ENCODE results near the gene SSTR1.

- no peak for TF ChIP-seq POLR2AphosphoS5 (IDR thresholded peaks at IDR 0.05)
- no peak for TF ChIP-seq EP300 (IDR thresholded peaks at IDR 0.05)
- no peak for TF ChIP-seq CTCF (IDR thresholded peaks at IDR 0.05)
Observed at GRCh38 chr14:38207377-38207735, 348 bp upstream of the SSTR1 start.
